ENCODE results near the gene RRP1. TPM values are rescaled to one million over a fixed set of nuclear protein-coding genes. Genes with fewer than 3 reads are reported as not detected.
A peak's percentile ranks its signal among the peaks of the same experiment; 100 is the strongest.

Gene RRP1
- total RNA-seq, 4 donors from 2014 or later, result 11.1 to 32.2 (median 12.9) TPM

DNA sequence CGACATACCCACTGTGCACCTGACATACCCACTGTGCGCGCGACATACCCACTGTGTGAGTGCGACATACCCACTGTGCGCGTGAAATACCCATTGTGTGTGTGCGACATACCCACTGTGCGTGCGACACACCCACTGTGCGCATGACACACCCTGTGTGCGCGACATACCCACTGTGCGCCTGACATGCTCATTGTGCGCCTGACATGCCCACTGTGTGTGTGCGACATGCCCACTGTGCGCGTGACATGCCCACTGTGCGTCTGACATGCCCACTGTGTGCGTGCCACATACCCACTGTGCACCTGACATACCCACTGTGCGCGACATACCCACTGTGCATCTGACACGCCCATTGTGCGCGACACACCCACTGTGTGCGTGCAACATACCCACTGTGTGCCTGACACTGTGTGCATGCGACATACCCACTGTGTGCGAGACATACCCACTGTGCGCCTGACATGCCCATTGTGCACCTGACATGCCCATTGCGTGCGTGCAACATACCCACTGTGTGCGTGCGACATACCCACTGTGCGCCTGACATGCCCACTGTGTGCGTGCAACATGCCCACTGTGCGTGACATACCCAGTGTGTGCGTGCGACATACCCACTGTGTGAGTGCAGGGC is 2.5 kb upstream of the RRP1 start:
- TF ChIP-seq CTCF (IDR thresholded peaks at IDR 0.05), result no peak
- no peak for TF ChIP-seq POLR2A (IDR thresholded peaks at IDR 0.05)
- Histone ChIP-seq H3K27me3 (no peaks in the 10 kb centered on the region), H3K4me3 (no peak overlapping the region), H3K4me1 (peaks cover 0 to 18% (median 3%) of the 10 kb centered on the region in 4 donors), H3K36me3 (peaks cover 0 to 4% (median 0%) of the 10 kb centered on the region in 3 donors), H3K27ac (no peak overlapping the region), H3K9me3 (no peaks in the 10 kb centered on the region)
- no peak for DNase-seq

GRCh38 chr21:43790010-43790524 is 690 bp downstream of the RRP1 start:
- H3K27me3 ChIP-seq, result no peaks in the 10 kb centered on the region
- H3K4me3 ChIP-seq, result peak overlapping the region; percentile 77 to 91 (median 83)
- no peak for DNase-seq
- TF ChIP-seq POLR2A (IDR thresholded peaks at IDR 0.05) (no peak), CTCF (IDR thresholded peaks at IDR 0.05) (no peak)
- H3K27ac ChIP-seq, result peak overlapping the region; percentile 84 to 88 (median 85)
- no peaks in the 10 kb centered on the region for H3K9me3 ChIP-seq
- peaks cover 0 to 34% (median 0%) of the 10 kb centered on the region in 3 donors for H3K36me3 ChIP-seq
- peaks cover 0 to 18% (median 3%) of the 10 kb centered on the region in 4 donors for H3K4me1 ChIP-seq

DNA sequence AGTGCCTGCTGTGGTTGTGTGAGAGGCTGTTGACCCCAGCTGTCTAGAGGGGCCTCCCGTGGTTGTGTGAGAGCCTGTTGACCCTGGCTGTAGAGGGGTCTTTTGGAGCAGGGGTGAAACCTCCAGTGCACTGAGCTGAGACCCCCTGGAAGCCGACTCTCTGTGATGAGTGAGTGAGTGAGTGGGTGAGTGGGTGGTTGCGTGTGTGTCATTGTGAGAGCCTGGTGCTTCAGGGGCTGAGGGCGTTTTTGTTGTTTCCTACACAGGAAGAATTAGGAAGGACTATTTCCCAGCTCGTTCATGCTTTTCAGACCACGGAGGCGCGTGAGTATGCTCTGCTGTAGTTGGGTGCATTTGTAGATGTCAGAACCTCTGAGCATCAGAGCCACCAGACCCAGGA is 3.0 kb downstream of the RRP1 start:
- Histone ChIP-seq H3K36me3 (peaks cover 0 to 57% (median 0%) of the 10 kb centered on the region in 3 donors), H3K27ac (no peak overlapping the region), H3K4me3 (no peak overlapping the region), H3K27me3 (no peaks in the 10 kb centered on the region), H3K9me3 (no peaks in the 10 kb centered on the region), H3K4me1 (peaks cover 0 to 18% (median 3%) of the 10 kb centered on the region in 4 donors)
- TF ChIP-seq CTCF (IDR thresholded peaks at IDR 0.05) (no peak), POLR2A (IDR thresholded peaks at IDR 0.05) (no peak)
- no peak for DNase-seq

GRCh38 chr21:43793243-43793642 is 3.9 kb downstream of the RRP1 start:
- Histone ChIP-seq H3K4me1 (peaks cover 0 to 18% (median 3%) of the 10 kb centered on the region in 4 donors), H3K36me3 (peaks cover 0 to 65% (median 0%) of the 10 kb centered on the region in 3 donors), H3K4me3 (no peak overlapping the region), H3K27ac (no peak overlapping the region), H3K27me3 (no peaks in the 10 kb centered on the region), H3K9me3 (no peaks in the 10 kb centered on the region)
- TF ChIP-seq CTCF (IDR thresholded peaks at IDR 0.05), result no peak
- TF ChIP-seq POLR2A (IDR thresholded peaks at IDR 0.05), result no peak
- no peak for DNase-seq

GRCh38 chr21:43794311-43794710 is 4.9 kb downstream of the RRP1 start:
- Histone ChIP-seq H3K27ac (no peak overlapping the region), H3K36me3 (peaks cover 0 to 76% (median 0%) of the 10 kb centered on the region in 3 donors), H3K4me3 (no peak overlapping the region), H3K4me1 (peaks cover 0 to 13% (median 3%) of the 10 kb centered on the region in 4 donors), H3K27me3 (no peaks in the 10 kb centered on the region), H3K9me3 (no peaks in the 10 kb centered on the region)
- TF ChIP-seq POLR2A (IDR thresholded peaks at IDR 0.05), result no peak
- TF ChIP-seq CTCF (IDR thresholded peaks at IDR 0.05), result no peak
- no peak for DNase-seq

Data from Peyer's patch (tissue), 4 donors.